HEK293T (cell line): Measurements from ENCODE around the gene ME3.

Experiments used
- BHLHE40 ChIP-seq: fragments of 450-650 bp; IDR thresholded peaks from 2 replicates; pipeline ENCODE4 v1.6.1; 2016; ENCODE audit warnings: mild to moderate bottlenecking, moderate library complexity, borderline replicate concordance
- ELF4 ChIP-seq: fragments of 450-650 bp; IDR thresholded peaks from 2 replicates; pipeline ENCODE4 v1.6.1; 2017; ENCODE audit warnings: antibody characterized with exemption
- FOXM1 ChIP-seq: fragments of 450-650 bp; IDR thresholded peaks from 2 replicates; pipeline ENCODE4 v1.6.1; 2017; ENCODE audit warnings: mild to moderate bottlenecking, borderline replicate concordance
- L3MBTL2 ChIP-seq: fragments of 450-650 bp; conservative IDR thresholded peaks from 2 replicates; pipeline ENCODE4 v1.6.1; 2016; ENCODE audit warnings: mild to moderate bottlenecking
- LEF1 ChIP-seq: fragments of 450-650 bp; IDR thresholded peaks from 2 replicates; pipeline ENCODE4 v1.6.1; 2017; ENCODE audit warnings: mild to moderate bottlenecking, borderline replicate concordance
- NFRKB ChIP-seq: fragments of 450-650 bp; IDR thresholded peaks from 2 replicates; pipeline ENCODE4 v1.6.1; 2016; ENCODE audit warnings: mild to moderate bottlenecking, moderate library complexity
- SUZ12 ChIP-seq: fragments of 450-650 bp; IDR thresholded peaks from 2 replicates; pipeline ENCODE4 v1.6.1; 2016; ENCODE audit warnings: mild to moderate bottlenecking
- ZNF384 ChIP-seq: fragments of 450-650 bp; IDR thresholded peaks from 2 replicates; pipeline ENCODE4 v1.6.1; 2016

DNA sequence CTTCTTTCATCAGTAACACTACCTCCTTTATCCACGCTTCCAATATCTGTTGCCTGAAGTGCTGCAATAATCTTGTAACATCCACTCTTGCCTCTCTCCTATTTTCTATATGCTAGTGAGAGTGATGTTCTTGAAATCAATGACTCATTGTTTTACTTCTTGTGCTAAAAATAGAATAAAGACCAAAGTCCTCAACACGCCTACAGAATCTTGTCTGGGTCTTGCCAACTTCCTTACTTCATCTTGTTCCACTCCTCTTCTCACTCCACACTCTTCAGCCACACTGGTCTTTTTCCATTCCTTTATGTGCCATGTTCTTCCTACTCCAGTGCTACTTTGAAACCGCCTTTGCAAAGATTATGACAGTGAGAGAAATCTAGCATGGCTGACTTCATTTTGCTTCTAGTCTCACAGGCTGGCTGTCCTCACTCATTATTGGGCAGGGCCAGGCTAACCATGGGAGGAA, 161.3 kb downstream of the ME3 start:
- TF ChIP-seq ZNF384 (no peak), L3MBTL2 (no peak), LEF1 (no peak), SUZ12 (no peak), FOXM1 (no peak), BHLHE40 (no peak), ELF4 (no peak), NFRKB (no peak)
